Neural progenitor cell (in vitro differentiated cells): ENCODE measurements around the gene XPR1. TPM values are rescaled to one million over a fixed set of nuclear protein-coding genes. Genes with fewer than 3 reads are reported as not detected.

ENCODE experiments used
- DNase-seq: peaks from one replicate; pipeline ENCODE4 v3.0.0-alpha.2; 2016; ENCODE audit warnings: low spot score
- H2AFZ ChIP-seq: fragments of 200-600 bp; sonication (generic); replicated peaks from 2 replicates; pipeline ENCODE4 v1.6.1; 2016; ENCODE audit warnings: antibody characterized with exemption
- H3F3A ChIP-seq: fragments of 200-600 bp; sonication (generic); 2 replicates; pipeline ENCODE4 v1.6.1; 2016; ENCODE audit warnings: antibody characterized with exemption, low read depth
- H3K27ac ChIP-seq: fragments of 200-600 bp; sonication (generic); 2 replicates; pipeline ENCODE4 v1.5.1; 2016; ENCODE audit warnings: mild to moderate bottlenecking
- H3K27me3 ChIP-seq: fragments of 200-600 bp; sonication (generic); 2 replicates; pipeline ENCODE4 v1.6.1; 2016; ENCODE audit warnings: mild to moderate bottlenecking, moderate library complexity
- H3K36me3 ChIP-seq: fragments of 200-600 bp; sonication (generic); 2 replicates; pipeline ENCODE4 v1.5.1; 2016
- H3K4me1 ChIP-seq: fragments of 200-600 bp; sonication (generic); 2 replicates; pipeline ENCODE4 v1.6.1; 2016; ENCODE audit warnings: mixed run types
- H3K4me2 ChIP-seq: fragments of 200-600 bp; sonication (generic); 2 replicates; pipeline ENCODE4 v1.6.1; 2016
- H3K4me3 ChIP-seq: fragments of 200-600 bp; sonication (generic); 2 replicates; pipeline ENCODE4 v1.5.1; 2016
- H3K79me2 ChIP-seq: fragments of 200-600 bp; sonication (generic); 2 replicates; pipeline ENCODE4 v1.6.1; 2016; ENCODE audit warnings: low read depth
- H3K9ac ChIP-seq: fragments of 200-600 bp; sonication (generic); 2 replicates; pipeline ENCODE4 v1.6.1; 2016
- H3K9me3 ChIP-seq: fragments of 200-600 bp; sonication (generic); 2 replicates; pipeline ENCODE4 v1.5.1; 2016; ENCODE audit warnings: low read depth
- H4K20me1 ChIP-seq: fragments of 200-600 bp; sonication (generic); 2 replicates; pipeline ENCODE4 v1.6.1; 2016; ENCODE audit warnings: low read depth
- H3K27ac Mint-ChIP-seq: 3 replicates; pipeline ENCODE4 v1.8.0; 2021; ENCODE audit warnings: mixed read lengths
- H3K27me3 Mint-ChIP-seq: 2 replicates; pipeline ENCODE4 v1.8.0; 2022; ENCODE audit warnings: low read depth, mild to moderate bottlenecking, inconsistent platforms, moderate library complexity, mixed read lengths; ENCODE audit not compliant: insufficient read depth
- H3K36me3 Mint-ChIP-seq: 3 replicates; pipeline ENCODE4 v1.8.0; 2021; ENCODE audit warnings: mixed read lengths
- H3K4me1 Mint-ChIP-seq: 3 replicates; pipeline ENCODE4 v1.8.0; 2021; ENCODE audit warnings: mixed read lengths
- H3K4me3 Mint-ChIP-seq: 3 replicates; pipeline ENCODE4 v1.8.0; 2021; ENCODE audit warnings: mild to moderate bottlenecking, moderate library complexity, mixed read lengths
- H3K9me3 Mint-ChIP-seq: 3 replicates; pipeline ENCODE4 v1.8.0; 2020; ENCODE audit warnings: mixed read lengths
- EZH2 ChIP-seq: fragments of 200-600 bp; sonication (generic); IDR thresholded peaks from 2 replicates; pipeline ENCODE4 v1.6.1; 2017; ENCODE audit warnings: antibody characterized with exemption, mild to moderate bottlenecking, moderate library complexity
- EZH2phosphoT487 ChIP-seq: fragments of 200-600 bp; sonication (generic); IDR thresholded peaks from 2 replicates; pipeline ENCODE4 v1.6.1; 2017; ENCODE audit warnings: antibody characterized with exemption
- total RNA-seq: library from RNA; depleted of rRNA; stranded (reverse); fragments of >200 nt; gene quantifications from 2 replicates; pipeline ENCODE4 v1.2.3, GENCODE V29; 2015; ENCODE audit warnings: low replicate concordance
- TF ChIP-seq, protein P1 (sequence below): fragments of 200-600 bp; sonication (generic); IDR thresholded peaks from 2 replicates; pipeline ENCODE4 v1.5.1; 2017; ENCODE audit warnings: antibody characterized with exemption, mild to moderate bottlenecking

The XPR1 gene
- total RNA-seq, 1 donor from 2014 or later: 75.0 TPM

DNA sequence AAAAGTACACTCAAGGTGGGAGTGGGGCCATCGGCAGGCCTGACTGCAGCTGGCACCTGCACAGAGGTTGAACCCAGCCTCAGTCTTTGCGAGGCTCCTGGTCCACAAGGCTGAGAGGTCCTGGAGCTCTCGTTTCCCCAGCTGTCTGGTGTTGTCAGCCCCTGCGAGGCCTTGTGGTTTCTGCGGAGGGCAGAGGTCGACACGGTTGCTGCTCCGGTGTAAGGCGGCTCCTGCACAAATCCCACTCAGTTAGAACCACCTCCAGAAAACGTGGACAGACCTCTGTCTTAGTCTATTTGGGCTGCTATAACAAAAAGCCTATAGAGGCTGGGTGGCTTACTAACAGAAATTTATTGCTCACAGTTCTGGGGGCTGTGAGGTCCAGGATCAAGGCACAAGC, 286.7 kb downstream of the XPR1 start:
- Histone ChIP-seq H3K27me3 (peaks cover 9% of the 10 kb centered on the region), H3K27ac (no peak overlapping the region), H3K4me1 (peaks cover 36% of the 10 kb centered on the region), H3F3A (peaks cover 11% of the 10 kb centered on the region), H3K9ac (no peak overlapping the region), H3K4me3 (no peak overlapping the region), H3K4me2 (no peak overlapping the region), H2AFZ (no peak overlapping the region), H4K20me1 (no peaks in the 10 kb centered on the region), H3K9me3 (no peaks in the 10 kb centered on the region), H3K36me3 (no peaks in the 10 kb centered on the region), H3K79me2 (no peaks in the 10 kb centered on the region)
- Mint-ChIP-seq H3K36me3 (no peaks in the 10 kb centered on the region), H3K4me1 (peaks cover 48% of the 10 kb centered on the region), H3K27me3 (peaks cover 23% of the 10 kb centered on the region), H3K4me3 (no peak overlapping the region), H3K27ac (no peak overlapping the region), H3K9me3 (no peaks in the 10 kb centered on the region)
- no peak for TF ChIP-seq EZH2phosphoT487
- TF ChIP-seq, protein P1, sequence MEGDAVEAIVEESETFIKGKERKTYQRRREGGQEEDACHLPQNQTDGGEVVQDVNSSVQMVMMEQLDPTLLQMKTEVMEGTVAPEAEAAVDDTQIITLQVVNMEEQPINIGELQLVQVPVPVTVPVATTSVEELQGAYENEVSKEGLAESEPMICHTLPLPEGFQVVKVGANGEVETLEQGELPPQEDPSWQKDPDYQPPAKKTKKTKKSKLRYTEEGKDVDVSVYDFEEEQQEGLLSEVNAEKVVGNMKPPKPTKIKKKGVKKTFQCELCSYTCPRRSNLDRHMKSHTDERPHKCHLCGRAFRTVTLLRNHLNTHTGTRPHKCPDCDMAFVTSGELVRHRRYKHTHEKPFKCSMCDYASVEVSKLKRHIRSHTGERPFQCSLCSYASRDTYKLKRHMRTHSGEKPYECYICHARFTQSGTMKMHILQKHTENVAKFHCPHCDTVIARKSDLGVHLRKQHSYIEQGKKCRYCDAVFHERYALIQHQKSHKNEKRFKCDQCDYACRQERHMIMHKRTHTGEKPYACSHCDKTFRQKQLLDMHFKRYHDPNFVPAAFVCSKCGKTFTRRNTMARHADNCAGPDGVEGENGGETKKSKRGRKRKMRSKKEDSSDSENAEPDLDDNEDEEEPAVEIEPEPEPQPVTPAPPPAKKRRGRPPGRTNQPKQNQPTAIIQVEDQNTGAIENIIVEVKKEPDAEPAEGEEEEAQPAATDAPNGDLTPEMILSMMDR: no peak
- TF ChIP-seq EZH2: no peak
- DNase-seq: no peak

DNA sequence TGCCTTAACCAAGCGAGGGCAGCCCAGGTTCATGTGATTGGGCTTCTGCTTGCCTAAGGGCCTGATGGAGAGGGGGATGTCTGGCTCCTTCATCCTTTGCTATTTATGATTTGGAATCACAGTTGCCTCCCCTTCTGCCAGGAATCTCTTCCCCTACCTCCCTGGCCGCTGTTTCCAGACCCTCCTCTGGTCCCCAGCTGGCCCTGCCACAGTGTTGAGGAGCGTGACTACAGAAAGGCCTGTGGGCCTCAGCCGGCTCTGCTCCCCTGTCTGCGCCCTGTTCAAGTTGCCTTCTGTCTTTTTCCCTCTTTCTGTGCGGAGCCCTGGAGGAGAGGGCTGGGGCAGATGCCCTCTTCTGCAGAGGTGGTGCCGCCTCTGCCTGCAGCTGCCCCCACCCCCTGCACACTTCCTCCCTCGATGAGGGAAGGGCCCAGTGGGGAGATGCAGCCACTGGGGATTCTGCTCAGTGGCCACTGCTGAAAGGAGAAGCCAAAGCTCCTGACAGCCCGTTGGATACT, 287.4 kb downstream of the XPR1 start:
- H3K27ac ChIP-seq: no peak overlapping the region
- no peaks in the 10 kb centered on the region for H3K9me3 ChIP-seq
- H3K27me3 Mint-ChIP-seq: peaks cover 20% of the 10 kb centered on the region
- no peak overlapping the region for H3K4me2 ChIP-seq
- H3K27me3 ChIP-seq: peaks cover 2% of the 10 kb centered on the region
- DNase-seq: no peak
- H3F3A ChIP-seq: peaks cover 18% of the 10 kb centered on the region
- H4K20me1 ChIP-seq: no peaks in the 10 kb centered on the region
- H3K36me3 ChIP-seq: no peaks in the 10 kb centered on the region
- H3K4me3 Mint-ChIP-seq: no peak overlapping the region
- H3K27ac Mint-ChIP-seq: no peak overlapping the region
- no peaks in the 10 kb centered on the region for H3K79me2 ChIP-seq
- H3K4me1 ChIP-seq: peaks cover 43% of the 10 kb centered on the region
- H3K9ac ChIP-seq: no peak overlapping the region
- peaks cover 49% of the 10 kb centered on the region for H3K4me1 Mint-ChIP-seq
- H3K9me3 Mint-ChIP-seq: no peaks in the 10 kb centered on the region
- H3K4me3 ChIP-seq: no peak overlapping the region
- H2AFZ ChIP-seq: no peak overlapping the region
- H3K36me3 Mint-ChIP-seq: no peaks in the 10 kb centered on the region
- TF ChIP-seq EZH2: no peak
- TF ChIP-seq, protein P1: no peak
- TF ChIP-seq EZH2phosphoT487: no peak

DNA sequence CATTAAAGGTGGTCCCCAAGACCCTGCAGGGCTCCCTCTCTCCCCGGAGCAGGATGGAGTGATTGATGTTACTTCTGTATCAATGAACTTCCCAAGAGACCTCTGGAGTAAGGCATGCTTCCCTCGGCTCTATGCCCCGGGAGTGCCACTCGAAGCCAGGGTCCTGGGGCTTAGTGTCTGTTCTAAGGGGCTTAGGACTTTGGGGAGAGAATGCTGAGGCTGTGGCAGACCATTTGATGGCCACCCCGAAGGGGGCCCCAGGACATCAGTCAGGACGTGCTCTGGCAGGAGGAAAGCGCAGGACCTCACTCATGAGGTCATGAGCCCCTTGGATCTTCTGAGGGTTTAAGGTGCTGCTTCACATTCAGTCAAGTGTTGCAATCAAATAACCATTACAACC, 288.4 kb downstream of the XPR1 start:
- Histone ChIP-seq H3K27ac (no peak overlapping the region), H4K20me1 (no peaks in the 10 kb centered on the region), H3K9me3 (no peaks in the 10 kb centered on the region), H2AFZ (no peak overlapping the region), H3K4me1 (peaks cover 53% of the 10 kb centered on the region), H3F3A (peaks cover 24% of the 10 kb centered on the region), H3K27me3 (no peaks in the 10 kb centered on the region), H3K36me3 (no peaks in the 10 kb centered on the region), H3K4me2 (no peak overlapping the region), H3K79me2 (no peaks in the 10 kb centered on the region), H3K9ac (no peak overlapping the region), H3K4me3 (no peak overlapping the region)
- DNase-seq: no peak
- no peak overlapping the region for H3K4me3 Mint-ChIP-seq
- H3K27ac Mint-ChIP-seq: no peak overlapping the region
- peaks cover 55% of the 10 kb centered on the region for H3K4me1 Mint-ChIP-seq
- H3K9me3 Mint-ChIP-seq: no peaks in the 10 kb centered on the region
- H3K27me3 Mint-ChIP-seq: peaks cover 16% of the 10 kb centered on the region
- TF ChIP-seq EZH2: no peak
- TF ChIP-seq EZH2phosphoT487: no peak
- TF ChIP-seq, protein P1: no peak
- no peaks in the 10 kb centered on the region for H3K36me3 Mint-ChIP-seq
